HFF-Myc (cell line): Measurements from ENCODE around the gene CNGB1.
"Not testable (repeated sequence)": the region's sequence is repeated elsewhere in the genome, so short reads cannot be mapped to it uniquely, and the experiment has no call there.

Experiments
- DNase-seq: peaks from one replicate; pipeline ENCODE4 v3.0.0-alpha.2; 2011; ENCODE audit warnings: low read depth; ENCODE audit errors: extremely low read depth
- H3K4me3 ChIP-seq: replicated peaks from 2 replicates; pipeline ENCODE4 v1.5.1; 2011; ENCODE audit warnings: low read depth, mild to moderate bottlenecking, control low read depth, low read length
- TF ChIP-seq, protein P1 (sequence below): IDR thresholded peaks from 2 replicates; pipeline ENCODE4 v1.5.1; 2012; ENCODE audit warnings: mild to moderate bottlenecking, low read depth, low read length, control low read depth; ENCODE audit errors: missing control alignments

The CNGB1 gene

DNA sequence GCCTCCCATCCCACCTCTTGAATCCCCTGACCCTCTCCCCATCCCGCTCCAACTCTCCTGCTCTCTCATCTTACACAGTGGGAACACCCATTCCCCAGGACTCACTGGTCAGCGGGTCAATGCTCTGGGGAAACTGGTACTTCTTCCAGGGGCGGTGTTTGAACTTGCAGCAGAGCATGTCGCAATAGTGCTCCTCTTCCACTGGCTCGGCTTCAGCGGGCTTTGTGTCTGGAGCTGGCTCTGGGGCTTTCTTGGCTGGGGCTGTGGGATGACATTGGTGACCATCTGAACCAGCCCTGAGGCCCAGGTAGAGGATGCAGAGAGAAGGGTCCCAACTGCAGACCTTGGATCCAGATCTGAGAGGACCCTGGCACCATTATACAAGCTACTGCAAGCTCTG is 51.9 kb downstream of the CNGB1 start:
- TF ChIP-seq, protein P1, sequence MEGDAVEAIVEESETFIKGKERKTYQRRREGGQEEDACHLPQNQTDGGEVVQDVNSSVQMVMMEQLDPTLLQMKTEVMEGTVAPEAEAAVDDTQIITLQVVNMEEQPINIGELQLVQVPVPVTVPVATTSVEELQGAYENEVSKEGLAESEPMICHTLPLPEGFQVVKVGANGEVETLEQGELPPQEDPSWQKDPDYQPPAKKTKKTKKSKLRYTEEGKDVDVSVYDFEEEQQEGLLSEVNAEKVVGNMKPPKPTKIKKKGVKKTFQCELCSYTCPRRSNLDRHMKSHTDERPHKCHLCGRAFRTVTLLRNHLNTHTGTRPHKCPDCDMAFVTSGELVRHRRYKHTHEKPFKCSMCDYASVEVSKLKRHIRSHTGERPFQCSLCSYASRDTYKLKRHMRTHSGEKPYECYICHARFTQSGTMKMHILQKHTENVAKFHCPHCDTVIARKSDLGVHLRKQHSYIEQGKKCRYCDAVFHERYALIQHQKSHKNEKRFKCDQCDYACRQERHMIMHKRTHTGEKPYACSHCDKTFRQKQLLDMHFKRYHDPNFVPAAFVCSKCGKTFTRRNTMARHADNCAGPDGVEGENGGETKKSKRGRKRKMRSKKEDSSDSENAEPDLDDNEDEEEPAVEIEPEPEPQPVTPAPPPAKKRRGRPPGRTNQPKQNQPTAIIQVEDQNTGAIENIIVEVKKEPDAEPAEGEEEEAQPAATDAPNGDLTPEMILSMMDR, result no peak

DNA sequence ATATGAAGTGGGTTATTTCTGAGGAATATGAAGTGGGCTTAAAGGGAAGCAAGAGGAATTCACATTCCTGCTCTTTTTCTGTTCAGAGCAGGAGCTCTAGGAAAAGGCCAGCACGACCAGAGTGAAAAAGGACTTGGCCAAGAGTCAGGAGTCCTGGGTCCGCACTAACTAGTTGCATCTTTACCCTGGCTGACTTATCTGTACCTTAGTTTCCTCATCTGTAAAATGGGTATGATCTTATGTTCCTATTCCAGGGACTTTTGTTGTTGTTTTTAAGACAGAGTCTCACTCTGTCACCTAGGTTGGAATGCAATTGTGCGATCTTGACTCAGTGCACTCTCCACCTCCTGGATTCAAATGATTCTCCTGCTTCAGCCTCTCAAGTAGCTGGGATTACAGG is 52.5 kb downstream of the CNGB1 start:
- no peak for DNase-seq
- TF ChIP-seq, protein P1, result no peak
- no peak overlapping the region for H3K4me3 ChIP-seq

More for the DNA sequence above, 51.9 kb downstream of the CNGB1 start:
- no peak for DNase-seq
- H3K4me3 ChIP-seq, result no peak overlapping the region

DNA sequence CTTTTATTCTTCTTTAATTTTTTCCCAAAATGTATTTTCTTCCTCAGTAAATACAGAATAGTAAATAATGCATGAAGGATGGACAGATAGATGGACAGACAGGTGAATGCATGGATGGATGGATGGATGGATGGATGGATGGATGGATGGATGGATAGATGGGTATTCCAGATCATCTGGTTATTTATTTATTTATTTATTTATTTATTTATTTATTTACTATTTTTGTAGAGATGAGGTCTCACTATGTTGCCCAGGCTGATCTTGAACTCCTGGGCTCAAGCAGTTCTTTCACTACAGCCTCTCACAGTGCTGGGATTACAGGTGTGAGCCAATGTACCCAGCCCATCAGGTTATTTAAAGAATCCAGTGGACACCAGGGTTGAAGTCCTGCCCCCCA is 53.0 kb downstream of the CNGB1 start:
- not testable (repeated sequence) for DNase-seq, H3K4me3 ChIP-seq

DNA sequence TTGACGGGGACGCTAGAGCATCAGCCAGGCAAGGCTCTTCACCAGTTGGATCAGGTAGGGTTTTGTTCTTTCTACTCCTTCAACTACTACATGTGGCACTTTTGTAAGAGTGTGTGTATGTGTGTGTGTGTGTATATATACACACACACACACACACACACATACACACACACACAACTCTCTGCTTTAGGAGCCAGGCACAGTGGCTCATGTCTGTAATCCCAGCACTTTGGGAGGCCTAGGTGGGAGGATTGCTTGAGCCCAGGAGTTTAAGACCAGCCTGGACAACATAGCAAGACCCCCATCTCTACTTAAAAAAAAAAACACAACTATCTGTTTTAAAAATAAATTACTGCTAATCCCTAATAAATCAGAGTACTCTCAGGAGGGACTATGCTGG is 53.4 kb downstream of the CNGB1 start:
- not testable (repeated sequence) for DNase-seq, H3K4me3 ChIP-seq

DNA sequence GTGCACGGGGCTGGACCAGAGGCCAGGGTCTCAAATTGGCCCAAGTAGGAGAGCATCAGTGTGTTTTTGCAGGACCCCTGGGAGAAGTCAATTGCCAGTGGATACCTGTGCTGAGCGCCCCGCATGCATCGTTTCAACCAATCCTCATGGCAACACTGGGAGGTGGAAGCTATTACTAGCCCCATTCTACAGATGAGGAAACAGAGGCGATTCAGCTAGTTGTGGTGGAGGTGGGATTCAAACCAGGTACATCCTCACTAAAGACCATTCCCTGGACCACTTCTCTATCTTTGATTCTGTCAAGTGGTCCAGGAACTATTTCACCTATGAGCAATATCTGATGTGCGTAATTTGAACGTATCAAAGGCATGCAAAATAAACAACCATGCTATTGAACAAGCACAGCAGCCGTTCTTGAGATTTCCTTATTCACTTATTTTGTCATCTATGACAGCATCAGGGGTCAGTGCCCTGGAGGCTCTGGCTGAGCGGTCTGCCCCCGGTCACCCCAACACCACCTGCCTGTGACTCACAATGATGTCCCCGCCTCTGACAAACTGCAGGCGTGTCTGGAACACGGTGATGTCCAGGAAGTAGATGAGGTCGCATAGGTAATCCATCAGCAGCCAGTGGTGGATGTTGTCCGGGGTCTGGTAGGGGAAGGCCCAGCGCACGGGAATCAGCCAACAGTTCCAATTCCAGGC is 54.0 kb downstream of the CNGB1 start:
- no peak for DNase-seq
- TF ChIP-seq, protein P1, result no peak
- H3K4me3 ChIP-seq, result no peak overlapping the region

DNA sequence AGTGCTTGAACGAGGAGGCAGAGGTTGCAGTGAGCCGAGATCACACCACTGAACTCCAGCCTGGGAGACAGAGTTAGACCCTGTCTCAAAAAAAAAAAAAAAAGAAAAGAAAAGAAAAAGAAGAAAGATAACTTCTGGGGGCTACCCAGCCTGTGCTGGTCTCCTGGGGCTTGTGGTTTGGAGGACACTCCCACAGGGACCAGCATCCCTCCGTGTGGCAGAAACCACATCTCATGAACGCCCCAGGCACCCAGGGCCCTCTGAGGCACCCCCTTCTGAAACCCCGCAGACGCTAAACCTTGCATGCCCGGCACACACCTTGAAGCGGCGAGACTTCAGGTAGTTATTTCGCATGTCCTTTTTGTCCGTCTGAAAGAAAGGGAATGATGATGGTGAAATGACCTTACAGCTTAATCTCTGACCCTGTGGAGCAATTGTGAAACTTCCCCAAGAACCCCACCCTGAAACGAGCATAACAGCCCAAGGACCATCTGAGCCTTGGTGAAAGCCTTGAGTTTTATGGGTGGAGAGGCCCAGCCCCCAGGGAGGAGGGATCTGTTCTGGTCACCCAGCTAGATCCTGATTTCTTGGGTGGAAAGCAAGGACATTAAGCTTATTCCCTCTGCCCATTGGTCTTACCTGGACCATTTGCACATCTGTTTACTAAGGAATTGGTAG is 55.0 kb downstream of the CNGB1 start:
- no peak for DNase-seq
- H3K4me3 ChIP-seq, result no peak overlapping the region
- TF ChIP-seq, protein P1, result no peak

DNA sequence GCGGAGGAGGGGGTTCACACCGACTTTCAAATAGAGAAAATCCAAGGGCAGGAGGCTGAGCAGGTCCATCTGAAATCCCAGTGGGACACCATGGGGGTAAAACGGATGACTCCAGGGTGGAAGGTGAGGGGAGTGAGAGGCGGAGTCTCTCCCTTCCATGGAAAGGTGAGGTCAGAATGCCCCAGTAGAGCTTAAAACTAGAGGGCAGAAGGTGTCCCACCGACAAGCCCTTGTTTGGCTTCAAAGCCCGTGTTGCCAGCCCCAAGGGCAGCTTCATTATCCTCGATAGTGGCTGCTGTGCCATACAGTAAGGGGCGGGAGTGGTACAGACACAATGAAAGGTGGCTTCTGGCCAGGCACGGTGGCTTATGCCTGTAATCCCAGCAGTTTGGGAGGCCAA is 55.7 kb downstream of the CNGB1 start:
- no peak for DNase-seq
- H3K4me3 ChIP-seq, result no peak overlapping the region
- TF ChIP-seq, protein P1, result no peak
